Gastrocnemius medialis (tissue), 4 donors: ENCODE measurements around the gene RHOC. TPM values are rescaled to one million over a fixed set of nuclear protein-coding genes. Genes with fewer than 3 reads are reported as not detected.

ENCODE experiments used
- ATAC-seq, 2 donors: fragments of 150-250 bp; one replicate each; pipeline ENCODE4 v1.9.1; 2016
- DNase-seq, 2 donors: peaks; one replicate each; pipeline ENCODE4 v3.0.0-alpha.2; 2019
- H3K27ac ChIP-seq, 4 donors: fragments of 200-600 bp; sonication (generic); 1 replicate in 1 of 4; 2 replicates in 3 of 4; pipeline ENCODE4 v1.5.1; 2016 to 2018; ENCODE audit warnings: mild to moderate bottlenecking in 2 of 4, moderate library complexity in 1 of 4
- H3K27me3 ChIP-seq, 3 donors: fragments of 200-600 bp; sonication (generic) in 2 of 3; 1 replicate in 1 of 3; 2 replicates in 2 of 3; pipeline versions ENCODE4 v1.5.1 to v1.6.0; 2016 to 2019; ENCODE audit warnings: mild to moderate bottlenecking in 1 of 3, moderate library complexity in 1 of 3
- H3K36me3 ChIP-seq, 2 donors: fragments of 200-600 bp; sonication (generic) in 1 of 2; one replicate each; pipeline ENCODE4 v1.5.1; 2017 to 2018
- H3K4me1 ChIP-seq, 2 donors: fragments of 200-600 bp; sonication (generic) in 1 of 2; one replicate each; pipeline ENCODE4 v1.5.1; 2016 to 2017; ENCODE audit warnings: mild to moderate bottlenecking in 2 of 2
- H3K4me3 ChIP-seq, 4 donors: fragments of 200-600 bp; sonication (generic) in 3 of 4; 1 replicate in 1 of 4; 2 replicates in 3 of 4; pipeline ENCODE4 v1.5.1; 2016 to 2019; ENCODE audit warnings: mild to moderate bottlenecking in 2 of 4
- H3K9me3 ChIP-seq, 3 donors: fragments of 200-600 bp; sonication (generic) in 2 of 3; 1 replicate in 1 of 3; 2 replicates in 2 of 3; pipeline ENCODE4 v1.5.1; 2016 to 2019
- POLR2A ChIP-seq, 2 donors: fragments of 450-650 bp; IDR thresholded peaks; one replicate each; pipeline ENCODE4 v1.6.1; 2017; ENCODE audit warnings: antibody characterized with exemption in 2 of 2, mild to moderate bottlenecking in 2 of 2, moderate library complexity in 2 of 2
- in situ Hi-C, 4 donors: fragments of 200-750 bp; cut with MboI; loops; one replicate each; pipeline versions ENCODE4 v1.15.0 to v1.8.0; 2017; ENCODE audit warnings: low sequenced_read_pairs in 4 of 4
- intact Hi-C: fragments of 100-400 bp; cut with DNase I; formaldehyde crosslinking; loops from one replicate; pipeline ENCODE4 v1.15.1; 2023; ENCODE audit warnings: low total_unique reads
- total RNA-seq, 4 donors: library from RNA; depleted of rRNA; stranded (reverse); fragments of >200 nt; gene quantifications; one replicate each; pipeline versions ENCODE4 v1.1.0 to v1.2.3, GENCODE V29; 2016
- TF ChIP-seq, protein P1 (sequence below), 5 experiments: fragments of 450-650 bp in 3 of 5; fragments of 200-600 bp in 2 of 5; sonication (generic) in 2 of 5; IDR thresholded peaks in 4 of 5; conservative IDR thresholded peaks in 1 of 5; 1 replicate in 4 of 5; 2 replicates in 1 of 5; pipeline ENCODE4 v1.5.1; 2016 to 2019; ENCODE audit warnings: antibody characterized with exemption in 5 of 5, mild to moderate bottlenecking in 3 of 5, moderate library complexity in 3 of 5

The RHOC gene
- total RNA-seq, 4 donors from 2014 or later = 33.1 to 86.5 (median 64.3) TPM

DNA sequence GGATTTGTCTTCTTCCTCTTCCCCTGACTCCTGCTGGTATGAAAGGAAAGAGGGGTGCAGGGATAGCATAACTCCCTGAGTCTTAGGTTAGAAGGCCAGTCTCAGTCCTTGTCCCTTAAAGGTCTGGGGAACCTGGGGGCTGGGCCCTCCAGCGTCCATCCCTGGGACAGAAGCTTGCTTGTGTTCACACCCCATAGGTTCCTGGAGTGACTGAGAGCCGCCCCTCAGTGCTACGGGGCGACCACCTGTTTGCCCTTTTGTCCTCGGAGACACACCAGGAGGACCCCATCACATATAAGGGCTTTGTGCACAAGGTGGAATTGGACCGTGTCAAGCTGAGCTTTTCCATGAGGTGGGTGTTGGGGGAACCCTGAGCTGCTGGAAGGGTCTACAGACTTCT lies 13.1 kb downstream of the RHOC start:
- TF ChIP-seq, protein P1, sequence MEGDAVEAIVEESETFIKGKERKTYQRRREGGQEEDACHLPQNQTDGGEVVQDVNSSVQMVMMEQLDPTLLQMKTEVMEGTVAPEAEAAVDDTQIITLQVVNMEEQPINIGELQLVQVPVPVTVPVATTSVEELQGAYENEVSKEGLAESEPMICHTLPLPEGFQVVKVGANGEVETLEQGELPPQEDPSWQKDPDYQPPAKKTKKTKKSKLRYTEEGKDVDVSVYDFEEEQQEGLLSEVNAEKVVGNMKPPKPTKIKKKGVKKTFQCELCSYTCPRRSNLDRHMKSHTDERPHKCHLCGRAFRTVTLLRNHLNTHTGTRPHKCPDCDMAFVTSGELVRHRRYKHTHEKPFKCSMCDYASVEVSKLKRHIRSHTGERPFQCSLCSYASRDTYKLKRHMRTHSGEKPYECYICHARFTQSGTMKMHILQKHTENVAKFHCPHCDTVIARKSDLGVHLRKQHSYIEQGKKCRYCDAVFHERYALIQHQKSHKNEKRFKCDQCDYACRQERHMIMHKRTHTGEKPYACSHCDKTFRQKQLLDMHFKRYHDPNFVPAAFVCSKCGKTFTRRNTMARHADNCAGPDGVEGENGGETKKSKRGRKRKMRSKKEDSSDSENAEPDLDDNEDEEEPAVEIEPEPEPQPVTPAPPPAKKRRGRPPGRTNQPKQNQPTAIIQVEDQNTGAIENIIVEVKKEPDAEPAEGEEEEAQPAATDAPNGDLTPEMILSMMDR (IDR thresholded peaks at IDR 0.05 in 4 of 5, conservative IDR thresholded peaks at IDR 0.05 in 1 of 5) = no peak
- TF ChIP-seq POLR2A (IDR thresholded peaks at IDR 0.05) = no peak

DNA sequence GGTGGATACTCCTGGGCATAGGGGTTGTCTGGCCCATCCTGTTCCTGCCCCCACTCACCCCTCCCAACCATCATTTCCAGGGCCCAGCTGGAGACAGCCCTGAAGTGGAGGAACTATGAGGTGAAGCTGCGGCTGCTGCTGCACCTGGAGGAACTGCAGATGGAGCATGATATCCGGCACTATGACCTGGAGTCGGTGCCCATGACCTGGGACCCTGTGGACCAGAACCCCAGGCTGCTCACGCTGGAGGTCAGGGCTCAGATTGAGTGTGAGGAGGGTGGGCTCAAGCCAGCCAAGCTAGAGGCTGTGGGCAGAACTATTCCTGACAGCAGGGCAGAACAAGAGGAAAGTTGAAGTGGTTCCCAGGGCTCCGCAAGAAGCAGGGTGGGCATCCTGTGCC lies 14.2 kb downstream of the RHOC start:
- Histone ChIP-seq H3K4me1 (peaks cover 0 to 8% of the 10 kb centered on the region in 2 donors), H3K4me3 (no peak overlapping the region), H3K36me3 (peaks cover 0 to 22% of the 10 kb centered on the region in 2 donors), H3K27me3 (no peaks in the 10 kb centered on the region), H3K27ac (no peak overlapping the region), H3K9me3 (no peaks in the 10 kb centered on the region)
- DNase-seq (no peak), ATAC-seq (no peak)
- TF ChIP-seq POLR2A (IDR thresholded peaks at IDR 0.05) = no peak
- TF ChIP-seq, protein P1 (IDR thresholded peaks at IDR 0.05 in 4 of 5, conservative IDR thresholded peaks at IDR 0.05 in 1 of 5) = no peak
- intact Hi-C loops = no loop called here
- in situ Hi-C loops = no loop called here

More for the DNA sequence above, 13.1 kb downstream of the RHOC start:
- no peaks in the 10 kb centered on the region for H3K27me3 ChIP-seq
- H3K9me3 ChIP-seq = no peaks in the 10 kb centered on the region
- no peak overlapping the region for H3K27ac ChIP-seq
- H3K36me3 ChIP-seq = peaks cover 0 to 22% of the 10 kb centered on the region in 2 donors
- intact Hi-C loops (no loop called here), in situ Hi-C loops (no loop called here)
- DNase-seq = no peak
- no peak overlapping the region for H3K4me3 ChIP-seq
- ATAC-seq = no peak
- peaks cover under 1 to 2% of the 10 kb centered on the region in 2 donors for H3K4me1 ChIP-seq

DNA sequence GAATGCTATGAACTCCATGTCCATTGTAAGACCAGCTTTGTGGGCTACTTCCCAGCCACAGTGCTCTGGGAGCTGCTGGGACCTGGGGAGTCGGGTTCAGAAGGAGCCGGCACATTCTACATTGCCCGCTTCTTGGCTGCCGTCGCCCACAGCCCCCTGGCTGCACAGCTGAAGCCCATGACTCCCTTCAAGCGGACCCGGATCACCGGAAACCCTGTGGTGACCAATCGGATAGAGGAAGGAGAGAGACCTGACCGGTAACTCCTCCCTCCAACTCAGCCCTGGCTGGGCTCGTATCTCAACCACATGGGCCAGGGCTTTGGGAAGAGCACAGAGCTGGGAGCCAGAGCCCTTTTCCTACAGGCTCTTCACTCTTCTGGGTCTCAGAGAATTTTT lies 17.1 kb downstream of the RHOC start:
- DNase-seq (no peak), ATAC-seq (no peak)
- intact Hi-C loops = no loop called here
- in situ Hi-C loops = no loop called here
- no peak overlapping the region for H3K4me3 ChIP-seq
- peak overlapping the region in 1 of 4 donors; percentile 39 for H3K27ac ChIP-seq
- TF ChIP-seq POLR2A (IDR thresholded peaks at IDR 0.05) = no peak
- TF ChIP-seq, protein P1 (IDR thresholded peaks at IDR 0.05 in 4 of 5, conservative IDR thresholded peaks at IDR 0.05 in 1 of 5) = no peak
- H3K27me3 ChIP-seq = no peaks in the 10 kb centered on the region
- H3K9me3 ChIP-seq = no peaks in the 10 kb centered on the region
- peaks cover 0 to 8% of the 10 kb centered on the region in 2 donors for H3K4me1 ChIP-seq
- H3K36me3 ChIP-seq = peaks cover 0 to 18% of the 10 kb centered on the region in 2 donors

DNA sequence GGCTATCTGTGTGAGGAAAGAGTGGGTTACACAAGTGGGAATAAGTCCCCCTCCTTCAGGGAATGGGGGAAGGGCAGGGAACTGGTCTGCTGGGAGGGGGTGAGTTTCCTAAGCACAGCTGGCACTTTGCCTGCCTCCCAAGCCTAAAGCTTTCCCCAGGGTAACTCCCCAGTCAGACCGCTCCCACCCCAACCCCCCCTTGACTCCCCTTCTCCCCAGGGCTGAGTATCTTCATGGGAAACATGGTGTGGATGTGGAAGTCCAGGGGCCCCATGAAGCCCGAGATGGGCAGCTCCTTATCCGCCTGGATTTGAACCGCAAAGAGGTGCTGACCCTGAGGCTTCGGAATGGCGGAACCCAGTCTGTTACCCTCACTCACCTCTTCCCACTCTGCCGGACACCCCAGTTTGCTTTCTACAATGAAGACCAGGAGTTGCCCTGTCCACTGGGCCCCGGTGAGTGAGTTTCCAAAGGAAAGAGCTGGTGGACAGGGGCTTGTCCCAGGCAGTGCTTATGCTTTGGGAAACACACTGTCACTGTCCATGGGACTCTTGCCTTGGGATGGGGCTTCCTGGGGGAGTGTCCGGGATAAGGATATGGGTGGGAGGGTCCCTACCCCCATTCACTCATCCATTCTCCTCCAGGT lies 17.6 kb downstream of the RHOC start:
- ATAC-seq = no peak
- no peak overlapping the region for H3K4me3 ChIP-seq
- no peak for TF ChIP-seq POLR2A (IDR thresholded peaks at IDR 0.05)
- TF ChIP-seq, protein P1 (IDR thresholded peaks at IDR 0.05 in 4 of 5, conservative IDR thresholded peaks at IDR 0.05 in 1 of 5) = no peak
- in situ Hi-C loops = no loop called here
- H3K4me1 ChIP-seq = peaks cover 0 to 8% of the 10 kb centered on the region in 2 donors
- peak overlapping the region in 3 of 4 donors; percentile 39 to 59 (median 52) for H3K27ac ChIP-seq
- peaks cover 0 to 17% of the 10 kb centered on the region in 2 donors for H3K36me3 ChIP-seq
- intact Hi-C loops = no loop called here
- no peaks in the 10 kb centered on the region for H3K27me3 ChIP-seq
- DNase-seq = no peak
- H3K9me3 ChIP-seq = no peaks in the 10 kb centered on the region
